NCI-H2196 treated with DMSO at 0.1 percent for 48 hours (cell line): ENCODE measurements around the gene IGF1.
"Not testable (repeated sequence)": the region's sequence is repeated elsewhere in the genome, so short reads cannot be mapped to it uniquely, and the experiment has no call there.

Experiments used
- DNase-seq: peaks from one replicate; lab custom pipeline; 2025; ENCODE audit not compliant: unreplicated experiment; lab: John Stamatoyannopoulos, UW

IGF1 gene

DNA sequence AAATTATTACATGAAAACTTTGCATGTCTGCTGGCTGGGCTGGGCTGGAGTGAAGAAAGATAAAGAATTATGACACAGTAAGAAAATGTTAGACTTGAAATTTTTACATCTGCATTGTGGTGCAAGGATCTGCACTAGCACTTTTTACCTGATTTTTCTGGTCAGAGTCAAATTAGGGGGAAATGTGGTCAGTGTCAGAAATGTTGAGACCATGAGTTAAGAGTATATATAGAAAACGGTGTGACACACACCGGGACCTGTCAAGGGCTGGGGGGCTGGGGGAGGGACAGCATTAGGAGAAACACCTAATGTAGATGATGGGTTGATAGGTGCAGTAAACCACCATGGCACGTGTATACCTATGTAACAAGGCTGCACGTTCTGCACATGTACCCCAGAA is 90.3 kb downstream of the IGF1 start:
- DNase-seq, result no peak

GRCh38 chr12:102388469-102388868 is 91.9 kb downstream of the IGF1 start:
- no peak for DNase-seq

DNA sequence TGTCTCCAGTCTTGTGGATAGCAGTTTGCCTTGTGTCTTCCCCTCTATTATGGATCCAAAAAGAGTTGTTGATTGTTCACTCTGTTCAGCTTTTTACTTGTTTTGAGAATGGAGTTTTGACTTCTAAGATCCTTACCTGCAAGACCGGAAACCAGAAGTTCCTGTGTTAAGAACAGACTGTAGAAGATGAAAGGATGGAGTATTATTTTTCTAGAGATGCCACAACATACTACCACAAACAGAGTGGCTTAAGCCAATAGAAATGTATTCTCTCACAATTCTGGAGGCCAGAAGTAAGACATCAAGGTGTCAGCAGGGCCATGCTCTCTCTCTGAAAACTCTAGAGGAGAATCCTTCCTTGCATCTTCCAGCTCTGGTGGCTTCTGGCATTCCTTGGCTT is 95.0 kb downstream of the IGF1 start:
- no peak for DNase-seq

DNA sequence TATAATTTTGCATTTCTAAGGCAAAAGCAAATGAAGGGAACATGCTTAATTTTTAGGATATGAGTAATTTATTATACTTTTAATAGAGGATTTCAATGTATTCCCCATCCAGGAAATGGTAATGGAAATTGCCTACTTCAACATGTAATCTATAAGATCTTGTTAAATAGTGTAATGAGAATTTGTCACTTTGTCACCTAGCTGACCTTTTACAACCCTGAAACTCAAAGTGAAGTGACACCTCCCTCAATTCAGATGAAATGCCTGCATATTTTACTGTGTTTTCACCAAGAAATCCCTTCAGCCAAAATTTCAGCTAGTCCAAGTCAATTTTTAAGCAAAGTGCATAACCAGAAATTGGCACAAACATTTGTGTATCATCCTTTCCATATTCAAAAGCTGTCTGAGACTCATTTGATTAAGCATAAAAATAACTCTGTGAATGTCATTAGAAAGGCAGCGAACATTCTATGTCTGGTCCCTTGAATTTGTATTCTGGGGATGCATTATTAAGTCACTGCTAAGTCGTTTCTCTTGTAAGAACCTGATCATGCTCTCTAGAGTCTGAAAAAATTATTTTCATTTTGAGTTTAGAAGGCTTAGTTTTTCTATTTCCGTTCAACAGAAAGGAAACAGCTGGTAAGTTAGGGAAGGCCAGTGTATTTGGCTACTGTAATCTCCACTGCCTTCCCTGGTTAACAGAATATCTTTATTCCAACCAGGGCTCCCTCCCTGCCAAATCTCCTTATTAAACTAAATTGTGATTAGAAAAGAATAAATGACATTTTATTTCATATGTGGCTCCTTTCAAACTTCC is 100.8 kb downstream of the IGF1 start:
- no peak for DNase-seq

DNA sequence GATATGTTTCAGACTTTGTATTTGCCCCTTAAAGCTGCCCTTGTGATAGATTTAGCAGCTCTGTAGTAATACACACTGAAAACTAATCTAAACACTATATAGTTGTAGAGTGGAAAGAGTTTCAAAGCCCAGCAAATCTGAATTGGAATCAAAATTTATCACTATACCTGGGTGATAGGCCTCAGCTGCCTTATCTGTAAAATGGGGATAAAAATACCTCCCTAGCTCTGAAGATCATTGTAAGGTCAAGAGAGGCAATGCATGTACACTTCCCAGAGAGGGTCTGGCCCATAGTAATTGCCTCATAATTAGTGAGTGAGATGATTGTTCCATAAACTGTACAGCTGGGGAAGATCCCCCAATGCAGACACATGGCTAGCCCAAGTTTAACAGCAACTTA is 103.6 kb downstream of the IGF1 start:
- DNase-seq, result no peak

GRCh38 chr12:102376181-102376747 is 104.1 kb downstream of the IGF1 start:
- no peak for DNase-seq

DNA sequence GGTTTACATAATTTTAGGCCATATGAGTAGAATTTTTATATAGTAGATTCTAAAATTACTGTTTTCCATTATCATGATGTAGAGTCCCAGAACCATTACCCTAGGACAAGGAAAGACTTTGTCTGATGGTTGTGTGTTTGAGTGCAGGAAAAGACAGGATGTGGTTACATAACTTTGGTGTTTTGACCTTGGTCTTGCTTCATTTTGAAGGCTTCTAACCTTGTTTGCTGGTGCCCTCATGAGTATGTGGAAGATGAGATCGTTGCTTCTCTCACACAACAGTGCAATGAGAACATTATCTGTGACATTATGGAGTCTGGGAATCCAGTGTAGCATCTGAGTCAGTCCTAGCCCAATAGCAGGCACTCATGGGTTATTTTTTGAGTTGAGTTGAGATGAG is 106.2 kb downstream of the IGF1 start:
- no peak for DNase-seq

DNA sequence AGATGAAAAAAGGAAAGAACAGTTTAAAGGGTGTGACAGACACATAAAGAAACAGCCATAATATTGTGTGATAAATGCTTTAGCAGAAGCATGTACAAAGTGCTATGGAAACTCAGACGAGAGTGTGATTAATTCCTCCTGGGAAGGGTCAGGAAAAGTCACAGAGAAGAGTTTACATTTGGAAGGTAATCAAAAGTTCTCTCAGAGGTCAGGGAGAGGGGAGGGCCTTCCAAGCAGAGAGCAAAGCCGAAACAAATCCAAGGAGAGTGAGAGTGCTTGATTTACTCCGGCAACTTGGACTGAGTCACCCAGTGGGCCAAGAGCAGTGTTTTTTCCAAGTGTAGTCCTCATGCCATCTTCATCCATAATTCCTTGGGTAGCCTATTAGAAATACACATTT is 108.3 kb downstream of the IGF1 start:
- no peak for DNase-seq

DNA sequence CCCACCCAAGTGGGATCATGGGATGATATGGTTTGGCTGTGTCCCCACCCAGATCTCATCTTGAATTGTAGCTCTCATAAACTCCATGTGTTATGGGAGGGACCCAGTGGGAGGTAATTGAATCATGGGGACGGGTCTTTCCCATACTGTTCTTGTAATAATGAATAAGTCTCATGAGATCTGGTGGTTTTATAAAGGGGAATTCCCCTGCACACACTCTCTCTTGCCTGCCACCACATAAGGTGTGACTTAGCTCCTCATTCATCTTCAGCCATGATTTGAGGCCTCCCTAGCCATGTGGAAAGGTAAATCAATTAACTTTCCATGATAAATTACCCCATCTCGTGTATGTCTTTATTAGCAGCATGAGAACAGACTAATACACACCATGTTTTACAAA is 109.2 kb downstream of the IGF1 start:
- DNase-seq, result no peak

DNA sequence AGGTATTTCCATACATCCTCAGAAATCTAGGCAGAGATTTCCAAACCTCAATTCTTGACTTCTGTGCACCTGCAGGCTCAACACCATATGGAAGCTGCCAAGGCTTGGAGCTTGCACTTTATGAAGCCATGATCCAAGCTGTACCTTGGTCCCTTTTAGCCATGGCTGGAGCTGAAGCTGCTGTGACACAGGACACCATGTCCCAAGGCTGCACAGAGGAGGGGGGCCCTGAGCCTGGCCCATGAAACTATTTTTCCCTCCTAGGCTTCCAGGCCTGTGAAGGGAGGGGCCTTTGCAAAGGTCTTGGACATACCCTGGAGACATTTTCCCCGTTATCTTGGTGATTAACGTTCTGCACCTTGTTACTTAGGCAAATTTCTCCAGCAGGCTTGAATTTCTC is 110.5 kb downstream of the IGF1 start:
- DNase-seq, result no peak

DNA sequence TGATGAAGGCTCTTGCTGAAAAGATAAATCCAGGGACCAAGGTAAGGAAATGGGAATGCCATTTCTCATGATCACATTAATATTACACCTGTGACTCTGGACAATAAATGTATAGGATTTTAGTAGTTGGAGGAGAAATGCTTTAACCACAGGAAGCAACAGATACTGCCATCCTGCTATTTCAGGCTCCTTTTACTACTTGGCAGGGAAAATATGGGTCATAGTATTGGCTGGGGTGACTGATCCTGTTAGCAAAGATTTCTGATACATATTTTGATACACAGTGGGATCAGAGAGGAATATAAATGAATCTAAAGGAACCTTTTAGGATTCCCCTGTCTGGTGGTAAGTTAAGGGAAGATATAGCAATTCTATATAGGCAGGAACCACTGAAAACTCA is 115.0 kb downstream of the IGF1 start:
- no peak for DNase-seq

DNA sequence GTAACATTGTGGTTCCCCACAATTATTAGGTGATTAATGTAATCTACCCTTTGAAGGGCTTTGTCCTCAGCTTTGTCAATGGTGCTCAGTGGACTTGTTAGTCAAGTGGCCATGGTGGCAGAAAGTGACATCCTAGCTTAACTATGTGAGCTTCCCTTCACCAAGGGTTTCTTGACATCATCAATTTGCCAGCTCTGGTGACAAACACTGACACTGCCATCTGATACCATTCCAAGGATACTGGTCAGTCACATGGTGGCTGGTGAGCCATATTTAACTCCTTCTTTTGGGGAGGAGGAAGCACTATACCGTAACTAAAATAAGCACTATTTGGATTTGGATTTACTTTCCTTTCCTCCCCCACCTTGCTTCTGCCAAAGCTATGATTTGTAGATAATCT is 115.7 kb downstream of the IGF1 start:
- DNase-seq, result no peak

DNA sequence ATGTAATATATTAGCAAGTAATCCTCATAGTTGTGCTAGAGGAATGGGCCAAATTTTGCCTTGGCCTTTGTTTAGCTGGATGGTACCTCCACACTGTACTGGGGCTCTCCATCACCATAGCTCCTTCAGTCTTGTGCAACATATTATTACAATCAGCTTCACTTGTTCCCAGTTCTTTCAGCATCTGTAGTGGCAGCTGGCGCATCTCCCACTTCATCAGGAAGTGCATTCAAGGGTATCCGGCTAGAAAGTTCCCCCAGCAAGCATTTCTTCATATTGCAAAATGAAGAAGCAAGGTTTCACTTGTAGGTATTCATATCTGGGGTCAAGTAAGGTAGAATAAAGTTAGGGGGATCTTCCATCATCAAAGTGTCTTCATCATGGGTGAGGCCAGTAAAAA is 123.7 kb downstream of the IGF1 start:
- no peak for DNase-seq

DNA sequence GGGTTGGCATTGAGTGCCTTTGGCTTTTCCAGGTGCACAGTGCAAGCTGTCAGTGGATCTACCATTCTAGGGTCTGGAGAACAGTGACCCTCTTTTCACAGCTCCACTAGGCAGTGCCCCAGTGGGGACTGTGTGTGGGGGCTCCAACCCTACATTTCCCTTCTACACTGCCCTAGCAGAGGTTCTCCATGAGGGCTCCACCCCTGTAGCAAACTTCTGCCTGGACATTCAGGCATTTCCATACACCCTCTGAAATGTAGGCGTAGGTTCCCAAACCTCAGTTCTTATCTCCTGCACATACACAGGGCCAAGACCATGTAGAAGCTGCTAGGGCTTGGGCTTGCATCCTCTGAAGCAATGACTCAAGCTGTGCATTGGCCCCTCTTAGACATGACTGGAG is 126.1 kb downstream of the IGF1 start:
- DNase-seq, result not testable (repeated sequence)

- DNase-seq, result no peak
These were observed 129.0 kb downstream of the IGF1 start for GRCh38 chr12:102351322-102351721.

GRCh38 chr12:102350070-102350469 is 130.3 kb downstream of the IGF1 start:
- no peak for DNase-seq

DNA sequence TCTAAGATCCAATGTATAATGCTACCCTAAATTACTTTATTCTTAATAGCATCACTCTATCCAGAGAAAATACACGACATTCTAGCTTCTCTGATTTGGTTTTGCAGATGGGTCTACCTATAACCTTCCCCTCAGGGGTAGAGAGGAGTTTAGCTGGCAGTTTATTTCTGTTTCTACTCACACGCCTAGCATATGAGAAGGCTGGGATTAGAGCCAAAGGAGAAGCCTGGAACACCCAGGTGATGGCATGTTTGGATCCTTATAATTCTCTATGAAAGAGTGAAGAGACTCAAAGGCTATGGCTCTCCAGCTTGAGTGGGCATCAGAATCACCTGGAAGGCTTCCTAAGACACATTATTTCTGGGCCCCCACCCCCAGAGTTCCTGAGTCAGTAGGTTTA is 131.3 kb downstream of the IGF1 start:
- DNase-seq, result no peak

GRCh38 chr12:102347811-102348210 is 132.6 kb downstream of the IGF1 start:
- DNase-seq, result no peak
